SIG-M5 treated with dmso at 0.1 percent for 504 hours (cell line): Measurements from ENCODE around the gene STIMATE.

Experiments
- DNase-seq: peaks from one replicate; lab custom pipeline; 2025; ENCODE audit not compliant: unreplicated experiment; lab: John Stamatoyannopoulos, UW

STIMATE gene

DNA sequence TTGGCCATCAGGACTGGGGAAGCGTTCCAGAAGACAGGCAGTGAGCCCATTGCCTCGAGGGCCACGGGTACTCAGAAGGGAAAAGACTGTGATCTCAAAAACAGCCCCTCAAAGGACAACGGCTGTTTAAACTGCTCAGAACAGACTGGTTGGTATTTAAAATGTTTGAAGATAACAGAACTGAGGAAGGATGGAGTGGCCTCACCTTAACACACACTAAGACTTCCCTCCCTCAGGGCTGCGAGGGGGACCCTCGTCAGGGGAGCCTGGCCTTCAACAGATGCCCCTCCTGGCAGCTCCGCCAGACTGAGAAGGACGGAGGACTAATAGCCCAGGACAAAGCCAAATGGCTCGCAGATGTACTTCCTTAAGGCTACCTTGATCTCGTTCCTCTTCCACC lies 2.6 kb downstream of the STIMATE start:
- no peak for DNase-seq

- DNase-seq = no peak
These were observed 3.6 kb downstream of the STIMATE start for GRCh38 chr3:52893723-52894122.

DNA sequence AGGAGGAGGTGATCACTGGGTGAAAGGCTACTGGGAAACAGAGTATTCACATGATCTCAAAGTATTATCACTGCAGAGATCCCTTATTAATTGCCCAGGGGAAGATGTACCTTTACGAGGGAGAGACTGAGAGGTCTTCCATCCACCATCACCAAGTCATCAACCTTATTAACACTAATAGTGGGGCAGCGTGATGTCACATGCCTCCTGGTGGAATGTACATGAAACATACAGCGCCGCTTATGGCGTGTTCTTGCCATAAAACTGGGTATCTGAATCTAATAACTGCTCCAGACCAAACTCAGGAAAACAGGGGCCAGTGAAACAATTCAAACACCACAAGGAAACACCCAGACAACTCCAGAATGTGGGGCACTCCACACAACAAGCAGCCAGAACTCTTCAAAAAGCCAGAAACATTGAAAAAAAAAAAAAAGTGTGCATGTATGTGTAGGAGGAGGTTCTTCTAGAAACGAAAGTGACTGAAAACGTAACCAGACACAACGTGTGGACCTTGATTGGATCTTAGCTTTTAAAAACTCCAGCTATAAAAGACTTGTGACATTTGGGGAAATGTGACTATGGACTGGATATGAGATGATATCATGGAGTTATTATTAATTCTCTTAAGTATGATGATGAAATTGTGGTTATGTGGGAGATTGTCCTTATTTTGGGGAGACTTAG lies 4.6 kb downstream of the STIMATE start:
- DNase-seq = no peak

DNA sequence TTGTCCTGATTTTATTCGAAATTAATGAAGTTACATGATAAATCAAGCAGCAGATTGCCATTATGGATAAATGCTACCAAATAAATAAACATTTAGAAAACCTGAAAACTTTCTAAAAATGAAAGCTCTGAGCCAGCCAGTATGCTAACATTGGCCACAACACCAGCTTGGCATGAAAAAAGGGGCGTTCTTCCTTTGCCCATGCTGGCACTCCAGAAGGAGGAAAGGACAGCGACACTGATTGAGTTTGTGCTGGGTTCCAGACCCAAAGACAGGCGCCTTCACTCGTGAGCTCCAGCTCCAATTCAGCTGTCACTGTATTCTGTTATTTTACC lies 5.1 kb downstream of the STIMATE start:
- DNase-seq = no peak

DNA sequence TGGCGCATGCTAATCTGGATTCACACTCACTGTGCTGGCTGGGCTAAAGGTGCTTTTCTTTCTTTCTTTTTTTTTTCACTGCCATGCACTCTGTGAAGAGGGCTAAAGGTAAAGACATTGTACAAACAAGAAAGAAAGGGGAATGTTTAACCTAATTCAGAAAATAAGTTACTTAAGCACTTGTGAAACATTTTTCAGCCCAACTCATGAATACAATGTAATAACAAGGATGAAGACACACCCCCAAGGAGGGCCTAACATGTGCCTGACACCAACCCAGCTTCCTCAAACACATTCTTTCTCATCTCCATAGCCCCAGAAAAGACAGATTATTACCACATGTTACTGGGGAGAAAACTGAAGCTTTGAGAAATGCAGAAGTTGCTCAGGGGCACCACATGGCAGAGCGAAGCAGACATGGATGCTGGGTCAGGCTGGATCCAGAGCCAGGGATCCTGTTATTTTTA lies 5.7 kb downstream of the STIMATE start:
- DNase-seq = peak; percentile 99

DNA sequence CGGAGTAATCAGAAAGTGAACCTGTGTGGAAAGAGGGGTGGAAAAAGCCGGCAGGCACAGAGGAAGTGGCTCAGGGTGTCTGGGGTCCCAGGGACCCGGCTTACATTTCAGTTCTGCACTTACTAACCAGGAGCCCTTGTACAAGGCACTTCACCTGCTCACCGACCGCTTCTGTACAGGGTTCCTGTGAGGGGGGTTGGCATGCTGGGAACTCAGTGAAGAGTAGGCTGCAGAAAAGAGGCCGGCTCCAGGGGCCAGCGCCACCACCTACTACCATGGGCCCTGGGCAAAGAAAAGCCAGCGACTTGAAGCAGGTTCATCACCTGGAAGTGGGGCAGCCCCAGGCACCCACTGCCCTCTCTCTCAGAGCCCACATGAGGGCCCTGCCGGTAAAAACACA lies 6.2 kb downstream of the STIMATE start:
- no peak for DNase-seq

GRCh38 chr3:52890735-52891134 lies 6.6 kb downstream of the STIMATE start:
- no peak for DNase-seq

GRCh38 chr3:52889901-52890300 lies 7.4 kb downstream of the STIMATE start:
- DNase-seq = no peak

- no peak for DNase-seq
These were observed 10.2 kb downstream of the STIMATE start for GRCh38 chr3:52887166-52887565.

DNA sequence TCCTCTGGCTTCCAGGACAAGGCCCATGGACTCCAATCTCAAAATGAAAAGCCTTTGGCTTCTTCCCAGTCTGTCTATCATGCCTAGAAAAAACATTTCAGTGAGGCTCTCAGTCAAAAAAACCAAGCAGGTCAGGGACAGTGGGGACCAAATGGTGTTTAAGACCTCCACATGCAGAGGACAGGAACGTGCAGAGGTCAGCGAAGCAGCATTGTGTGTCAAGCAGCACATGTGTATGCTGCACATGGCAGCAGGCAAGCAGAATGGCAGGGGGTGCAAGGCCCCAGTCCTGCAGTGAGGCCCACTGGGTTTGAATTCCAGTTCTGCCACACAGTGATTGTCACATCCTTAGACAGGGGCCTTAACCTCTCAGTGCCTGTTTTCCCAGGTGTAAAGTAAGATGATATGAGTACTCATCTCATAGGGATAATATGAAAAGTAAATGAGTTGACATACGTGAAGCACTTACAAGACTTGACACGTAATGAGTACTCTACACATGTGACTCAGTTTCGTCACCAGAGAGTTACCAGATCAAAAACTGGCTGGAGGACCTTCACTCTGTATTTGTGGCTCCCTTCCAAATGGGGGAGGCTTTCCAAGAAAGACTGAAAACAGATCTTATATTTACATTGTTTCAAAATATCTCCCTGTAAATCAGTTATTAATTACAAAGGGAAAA lies 11.2 kb downstream of the STIMATE start:
- DNase-seq = no peak

DNA sequence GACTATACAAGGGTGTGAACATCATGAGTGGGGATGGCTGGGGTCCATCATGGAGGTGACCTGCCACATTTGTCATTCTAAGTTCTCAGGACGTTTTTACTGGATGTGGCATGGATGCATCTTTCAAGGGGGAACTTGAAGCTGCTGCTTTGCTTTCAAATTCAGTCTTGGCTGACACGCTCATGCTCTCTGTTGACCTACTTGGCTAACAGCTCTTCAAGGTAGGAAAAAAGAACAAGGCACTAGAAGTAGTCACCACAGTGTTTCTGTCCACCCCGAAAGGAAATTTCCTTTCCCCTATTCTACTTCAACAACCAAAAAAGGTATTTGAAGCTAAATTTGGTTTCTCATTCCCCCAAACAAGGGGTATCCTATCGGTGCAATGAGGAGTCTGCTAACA lies 15.0 kb downstream of the STIMATE start:
- no peak for DNase-seq

DNA sequence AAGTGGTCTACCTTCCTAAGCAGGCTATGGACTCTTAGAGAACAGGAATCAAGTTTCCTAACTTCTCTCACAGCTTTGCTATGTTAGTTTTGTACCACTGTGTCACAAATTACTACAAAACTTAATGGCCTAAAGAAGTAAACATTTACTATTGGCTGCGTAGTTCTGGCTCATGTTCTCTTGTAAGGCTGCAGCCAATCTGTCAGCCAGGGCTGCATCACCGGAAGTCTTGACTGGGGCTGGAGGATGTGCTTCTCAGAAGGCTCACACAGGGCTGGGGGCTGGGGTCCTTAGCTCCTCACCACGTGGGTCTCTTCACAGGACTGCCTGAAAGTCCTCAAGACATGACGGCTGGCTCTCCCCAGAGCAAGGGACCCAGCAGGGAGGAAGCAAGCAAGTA lies 15.5 kb downstream of the STIMATE start:
- DNase-seq = no peak

DNA sequence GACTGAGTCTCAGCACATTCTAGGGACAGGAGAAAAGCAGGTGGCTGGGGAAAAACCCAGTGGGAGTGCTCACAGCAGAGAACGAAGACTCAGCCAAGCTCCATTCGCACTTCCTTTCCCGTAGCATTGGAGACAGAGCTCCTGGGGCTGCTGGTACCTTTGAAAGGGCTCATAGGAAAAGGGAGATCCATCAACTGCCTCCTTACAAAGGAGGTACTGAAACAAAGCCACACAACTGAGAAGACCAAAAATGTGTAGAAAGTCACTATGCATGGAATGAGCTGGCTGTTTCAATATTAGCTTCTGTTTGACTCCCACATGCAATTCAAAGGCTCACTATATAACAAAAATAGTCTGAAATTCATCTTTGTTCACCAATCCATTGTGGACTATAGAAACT lies 16.9 kb downstream of the STIMATE start:
- DNase-seq = no peak

GRCh38 chr3:52880047-52880446 lies 17.3 kb downstream of the STIMATE start:
- no peak for DNase-seq

DNA sequence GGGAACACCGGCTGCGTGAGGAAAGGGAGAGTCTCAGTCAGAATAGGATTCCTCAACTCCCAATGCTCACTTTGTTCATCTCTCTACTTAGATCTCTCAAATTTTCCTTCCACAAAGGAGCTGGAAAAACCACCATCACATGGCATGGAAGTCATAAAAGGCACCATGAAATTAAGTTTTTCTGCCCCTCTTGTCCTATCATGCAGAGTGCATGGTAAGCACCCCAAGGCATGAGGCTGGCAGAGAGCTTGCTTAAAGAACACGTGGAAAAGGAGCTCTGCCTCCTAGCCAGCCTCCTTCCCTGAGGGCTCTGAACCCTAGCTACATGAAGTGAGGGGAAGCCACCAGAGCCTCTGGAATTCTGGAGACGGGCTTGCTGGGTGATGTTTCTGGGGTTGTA lies 17.8 kb downstream of the STIMATE start:
- DNase-seq = no peak

DNA sequence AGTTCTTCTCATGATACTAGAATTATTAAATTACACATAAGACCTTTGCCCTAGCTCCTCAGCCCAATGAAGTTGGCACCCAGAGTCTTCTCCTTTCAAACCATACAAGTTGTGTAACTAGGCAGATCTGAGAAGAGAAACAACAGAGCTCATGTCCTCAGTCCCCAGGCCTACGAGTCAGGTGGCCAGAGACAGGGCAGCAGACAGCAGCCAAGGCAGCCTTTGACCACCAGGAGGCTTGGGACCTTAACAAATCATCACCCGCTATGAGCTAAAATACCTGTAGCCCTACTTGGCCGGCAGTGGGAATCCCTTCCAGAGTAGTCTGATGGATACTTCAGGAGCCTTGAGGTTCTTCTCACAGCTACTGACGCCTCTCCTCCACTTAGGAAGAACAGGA lies 18.3 kb downstream of the STIMATE start:
- no peak for DNase-seq

GRCh38 chr3:52877085-52877484 lies 20.3 kb downstream of the STIMATE start:
- DNase-seq = no peak

- no peak for DNase-seq
These were observed 22.3 kb downstream of the STIMATE start for GRCh38 chr3:52874864-52875587.

- DNase-seq = no peak
These were observed 23.1 kb downstream of the STIMATE start for GRCh38 chr3:52874160-52874701.

- DNase-seq = no peak
These were observed 23.8 kb downstream of the STIMATE start for GRCh38 chr3:52873433-52874159.

- no peak for DNase-seq
These were observed 25.1 kb downstream of the STIMATE start for GRCh38 chr3:52872245-52872644.
